Muscle layer of duodenum (tissue), 2 donors: ENCODE measurements around the gene SPG7.

Experiments used
- H3K27ac ChIP-seq: one replicate; pipeline ENCODE4 v1.7.0; 2013; ENCODE audit warnings: mild to moderate bottlenecking, low read length
- H3K27me3 ChIP-seq: one replicate; pipeline ENCODE4 v1.7.0; 2013; ENCODE audit warnings: low read depth, mild to moderate bottlenecking, control low read depth, low read length
- H3K36me3 ChIP-seq, 2 donors: one replicate each; pipeline ENCODE4 v1.7.0; 2013; ENCODE audit warnings: low read length in 2 of 2, control low read depth in 1 of 2, mild to moderate bottlenecking in 1 of 2; ENCODE audit not compliant: insufficient read depth in 2 of 2, control insufficient read depth in 1 of 2
- H3K4me1 ChIP-seq, 2 donors: one replicate each; pipeline ENCODE4 v1.7.0; 2013; ENCODE audit warnings: low read length in 2 of 2, mild to moderate bottlenecking in 2 of 2, control low read depth in 1 of 2, moderate library complexity in 1 of 2; ENCODE audit not compliant: insufficient read depth in 2 of 2, control insufficient read depth in 1 of 2
- H3K4me3 ChIP-seq, 2 donors: one replicate each; pipeline ENCODE4 v1.7.0; 2013; ENCODE audit warnings: low read length in 2 of 2, low read depth in 1 of 2, mild to moderate bottlenecking in 1 of 2
- H3K9me3 ChIP-seq, 2 donors: one replicate each; pipeline ENCODE4 v1.7.0; 2013; ENCODE audit warnings: low read length in 2 of 2, control low read depth in 1 of 2, mild to moderate bottlenecking in 1 of 2; ENCODE audit not compliant: control insufficient read depth in 1 of 2
- donor health status: healthy.

The SPG7 gene

GRCh38 chr16:89522287-89522686 is 14.1 kb downstream of the SPG7 start:
- no peak overlapping the region for H3K27ac ChIP-seq
- H3K4me1 ChIP-seq, result no peaks in the 10 kb centered on the region

GRCh38 chr16:89523680-89524344 is 15.6 kb downstream of the SPG7 start:
- no peaks in the 10 kb centered on the region for H3K4me1 ChIP-seq
- peaks cover 59 to 82% of the 10 kb centered on the region in 2 donors for H3K36me3 ChIP-seq
- no peaks in the 10 kb centered on the region for H3K27me3 ChIP-seq
- H3K4me3 ChIP-seq, result no peak overlapping the region
- no peaks in the 10 kb centered on the region for H3K9me3 ChIP-seq
- H3K27ac ChIP-seq, result no peak overlapping the region

More at GRCh38 chr16:89522287-89522686, 14.1 kb downstream of the SPG7 start:
- H3K9me3 ChIP-seq, result no peaks in the 10 kb centered on the region
- H3K36me3 ChIP-seq, result peaks cover 63 to 84% of the 10 kb centered on the region in 2 donors
- H3K27me3 ChIP-seq, result no peaks in the 10 kb centered on the region
- no peak overlapping the region for H3K4me3 ChIP-seq

- H3K27me3 ChIP-seq, result no peaks in the 10 kb centered on the region
- H3K4me1 ChIP-seq, result no peaks in the 10 kb centered on the region
- peaks cover 60 to 82% of the 10 kb centered on the region in 2 donors for H3K36me3 ChIP-seq
- no peak overlapping the region for H3K4me3 ChIP-seq
- H3K27ac ChIP-seq, result no peak overlapping the region
- H3K9me3 ChIP-seq, result no peaks in the 10 kb centered on the region
These were observed 17.1 kb downstream of the SPG7 start for GRCh38 chr16:89525146-89525913.

- no peaks in the 10 kb centered on the region for H3K9me3 ChIP-seq
- H3K27ac ChIP-seq, result no peak overlapping the region
- H3K4me1 ChIP-seq, result no peaks in the 10 kb centered on the region
- H3K36me3 ChIP-seq, result peaks cover 46 to 90% of the 10 kb centered on the region in 2 donors
- no peaks in the 10 kb centered on the region for H3K27me3 ChIP-seq
- H3K4me3 ChIP-seq, result no peak overlapping the region
These were observed 20.9 kb downstream of the SPG7 start for GRCh38 chr16:89529097-89529496.

GRCh38 chr16:89530401-89531381 is 22.5 kb downstream of the SPG7 start:
- Histone ChIP-seq H3K4me1 (peaks cover 0 to 8% of the 10 kb centered on the region in 2 donors), H3K36me3 (peaks cover 49 to 90% of the 10 kb centered on the region in 2 donors), H3K9me3 (no peaks in the 10 kb centered on the region), H3K27ac (no peak overlapping the region), H3K4me3 (no peak overlapping the region), H3K27me3 (no peaks in the 10 kb centered on the region)

- Histone ChIP-seq H3K27ac (no peak overlapping the region), H3K36me3 (peaks cover 39 to 82% of the 10 kb centered on the region in 2 donors), H3K4me3 (no peak overlapping the region), H3K27me3 (no peaks in the 10 kb centered on the region), H3K4me1 (peaks cover 0 to 8% of the 10 kb centered on the region in 2 donors), H3K9me3 (no peaks in the 10 kb centered on the region)
These were observed 23.8 kb downstream of the SPG7 start for GRCh38 chr16:89531821-89532526.

- peaks cover 30 to 79% of the 10 kb centered on the region in 2 donors for H3K36me3 ChIP-seq
- H3K27ac ChIP-seq, result no peak overlapping the region
- H3K9me3 ChIP-seq, result no peaks in the 10 kb centered on the region
- H3K4me3 ChIP-seq, result no peak overlapping the region
- peaks cover 0 to 12% of the 10 kb centered on the region in 2 donors for H3K4me1 ChIP-seq
- no peaks in the 10 kb centered on the region for H3K27me3 ChIP-seq
These were observed 26.1 kb downstream of the SPG7 start for GRCh38 chr16:89534252-89534756.

GRCh38 chr16:89536371-89536770 is 28.2 kb downstream of the SPG7 start:
- no peak overlapping the region for H3K27ac ChIP-seq
- H3K27me3 ChIP-seq, result no peaks in the 10 kb centered on the region
- H3K9me3 ChIP-seq, result no peaks in the 10 kb centered on the region
- H3K36me3 ChIP-seq, result peaks cover 30 to 76% of the 10 kb centered on the region in 2 donors
- peaks cover 0 to 12% of the 10 kb centered on the region in 2 donors for H3K4me1 ChIP-seq
- H3K4me3 ChIP-seq, result no peak overlapping the region

GRCh38 chr16:89536886-89537548 is 28.8 kb downstream of the SPG7 start:
- Histone ChIP-seq H3K27ac (no peak overlapping the region), H3K36me3 (peaks cover 32 to 76% of the 10 kb centered on the region in 2 donors)

DNA sequence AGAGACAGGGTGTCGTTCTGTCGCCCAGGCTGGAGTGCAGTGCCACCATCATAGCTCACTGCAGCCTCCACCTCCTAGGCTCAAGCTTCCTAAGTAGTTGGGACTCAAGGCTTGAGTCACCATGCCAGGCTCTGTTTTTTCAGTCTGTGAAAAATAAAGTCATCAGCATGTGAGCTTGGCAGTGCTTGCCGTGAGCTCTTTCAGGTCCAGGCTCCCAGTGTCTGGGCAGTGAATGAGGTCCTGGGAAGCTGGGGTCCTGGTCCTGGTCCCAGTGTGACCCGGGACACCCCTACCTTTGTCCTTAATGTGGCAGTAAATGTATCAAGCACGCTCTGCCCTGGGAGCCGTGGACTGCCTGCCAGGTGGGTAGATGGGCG is 29.3 kb downstream of the SPG7 start:
- H3K27ac ChIP-seq, result no peak overlapping the region

More at GRCh38 chr16:89536886-89537548, 28.8 kb downstream of the SPG7 start:
- Histone ChIP-seq H3K4me1 (peaks cover 0 to 12% of the 10 kb centered on the region in 2 donors), H3K9me3 (no peaks in the 10 kb centered on the region), H3K4me3 (no peak overlapping the region), H3K27me3 (no peaks in the 10 kb centered on the region)

More for the DNA sequence above, 29.3 kb downstream of the SPG7 start:
- H3K27me3 ChIP-seq, result no peaks in the 10 kb centered on the region
- H3K36me3 ChIP-seq, result peaks cover 37 to 71% of the 10 kb centered on the region in 2 donors
- H3K4me3 ChIP-seq, result no peak overlapping the region
- no peaks in the 10 kb centered on the region for H3K9me3 ChIP-seq
- peaks cover 0 to 12% of the 10 kb centered on the region in 2 donors for H3K4me1 ChIP-seq
